GM12878 (cell line): ENCODE data around the gene NCBP2L. TPM values are rescaled to one million over a fixed set of nuclear protein-coding genes. Genes with fewer than 3 reads are reported as not detected.

Experiments used
- BCL11A ChIP-seq: IDR thresholded peaks from 2 replicates; pipeline ENCODE4 v1.6.1; 2011; ENCODE audit warnings: low read depth, low read length
- BCL3 ChIP-seq: IDR thresholded peaks from 2 replicates; pipeline ENCODE4 v1.6.1; 2011; ENCODE audit warnings: borderline replicate concordance, low read depth, mild to moderate bottlenecking, moderate library complexity, low read length; ENCODE audit not compliant: insufficient read depth, poor library complexity, severe bottlenecking
- BHLHE40 ChIP-seq, 2 experiments: fragments of 450-650 bp in 1 of 2; IDR thresholded peaks; 2 replicates each; pipeline ENCODE4 v1.6.1; 2011 to 2017; ENCODE audit warnings: low read depth in 2 of 2, borderline replicate concordance in 1 of 2, improper control_type of control experiment in 1 of 2, low read length in 1 of 2, mild to moderate bottlenecking in 1 of 2
- BMI1 ChIP-seq: fragments of 450-650 bp; IDR thresholded peaks from 2 replicates; pipeline ENCODE4 v1.6.1; 2016; ENCODE audit warnings: mild to moderate bottlenecking, moderate library complexity, borderline replicate concordance
- CHD2 ChIP-seq: IDR thresholded peaks from 2 replicates; pipeline ENCODE4 v1.6.1; 2011; ENCODE audit warnings: low read depth, low read length, improper control_type of control experiment, borderline replicate concordance
- CREM ChIP-seq: IDR thresholded peaks from 2 replicates; pipeline ENCODE4 v1.6.1; 2014; ENCODE audit warnings: antibody characterized with exemption, low read depth
- DPF2 ChIP-seq: fragments of 450-650 bp; IDR thresholded peaks from 2 replicates; pipeline ENCODE4 v1.6.1; 2017; ENCODE audit warnings: mild to moderate bottlenecking
- EED ChIP-seq: sonication (generic); IDR thresholded peaks from 2 replicates; pipeline ENCODE4 v1.6.1; 2016; ENCODE audit warnings: antibody characterized with exemption, low read depth
- GATAD2B ChIP-seq: fragments of 450-650 bp; conservative IDR thresholded peaks from 2 replicates; pipeline ENCODE4 v1.6.1; 2017; ENCODE audit warnings: low read depth, mild to moderate bottlenecking, moderate library complexity
- HDAC2 ChIP-seq: fragments of 200-600 bp; sonication (generic); IDR thresholded peaks from 2 replicates; pipeline ENCODE4 v1.6.1; 2017
- IKZF2 ChIP-seq, 2 experiments: fragments of 450-650 bp; IDR thresholded peaks; 2 replicates each; pipeline ENCODE4 v1.6.1; 2017; ENCODE audit warnings: mild to moderate bottlenecking in 2 of 2, moderate library complexity in 2 of 2
- KAT2A ChIP-seq: conservative IDR thresholded peaks from 2 replicates; pipeline ENCODE4 v1.6.1; 2011; ENCODE audit warnings: low read depth, low read length; ENCODE audit not compliant: control insufficient read depth
- MEF2A ChIP-seq: IDR thresholded peaks from 2 replicates; pipeline ENCODE4 v1.6.1; 2011; ENCODE audit warnings: low read depth, mild to moderate bottlenecking, low read length, moderate library complexity; ENCODE audit not compliant: insufficient read depth
- MEF2B ChIP-seq: fragments of 450-650 bp; IDR thresholded peaks from 2 replicates; pipeline ENCODE4 v1.6.1; 2018; ENCODE audit warnings: mild to moderate bottlenecking, moderate library complexity; ENCODE audit not compliant: partially characterized antibody, poor library complexity, severe bottlenecking
- MXI1 ChIP-seq: fragments of 150-350 bp; IDR thresholded peaks from 2 replicates; pipeline ENCODE4 v1.6.1; 2011; ENCODE audit warnings: low read depth, mild to moderate bottlenecking, inconsistent platforms, low read length, improper control_type of control experiment
- NFYB ChIP-seq: IDR thresholded peaks from 2 replicates; pipeline ENCODE4 v1.6.1; 2011; ENCODE audit warnings: low read depth, mild to moderate bottlenecking, low read length, improper control_type of control experiment, moderate library complexity; ENCODE audit not compliant: insufficient read depth
- NR2C2 ChIP-seq: IDR thresholded peaks from 2 replicates; pipeline ENCODE4 v1.6.1; 2011; ENCODE audit warnings: borderline replicate concordance, low read depth; ENCODE audit not compliant: control insufficient read depth, insufficient read length
- RCOR1 ChIP-seq: conservative IDR thresholded peaks from 2 replicates; pipeline ENCODE4 v1.6.1; 2012; ENCODE audit warnings: low read depth, low read length, improper control_type of control experiment
- SMARCA5 ChIP-seq: fragments of 450-650 bp; IDR thresholded peaks from 2 replicates; pipeline ENCODE4 v1.6.1; 2017; ENCODE audit warnings: mild to moderate bottlenecking
- TCF12 ChIP-seq: IDR thresholded peaks from 2 replicates; pipeline ENCODE4 v1.6.1; 2011; ENCODE audit warnings: low read depth, mild to moderate bottlenecking, low read length
- WRNIP1 ChIP-seq: IDR thresholded peaks from 2 replicates; pipeline ENCODE4 v1.6.1; 2011; ENCODE audit warnings: low read depth, low read length, improper control_type of control experiment, borderline replicate concordance
- polyA plus RNA-seq, 11 experiments: library from polyadenylated mRNA; depleted of rRNA in 4 of 11; unstranded in 6 of 11; stranded (reverse) in 5 of 11; fragments of >200 nt; fragmentation: Nextera tagmentation in 4 of 11; fragmentation: Illumina TruSeq in 1 of 11; extraction: Ambion mirVana in 4 of 11; extraction: Trizol in 1 of 11; gene quantifications; 1 replicate in 1 of 11; 2 replicates in 10 of 11; pipeline versions ENCODE4 v1.2.1 to v1.2.3, GENCODE V29; 2011 to 2016; ENCODE audit warnings: inconsistent platforms in 2 of 11, missing spikeins in 2 of 11, low read depth in 1 of 11
- total RNA-seq, 4 experiments: library from RNA; depleted of rRNA in 3 of 4; stranded (reverse); fragments of >200 nt in 3 of 4; fragmentation: Illumina TruSeq in 1 of 4; extraction: Trizol in 1 of 4; gene quantifications; 2 replicates each; pipeline versions ENCODE4 v1.2.1 to v1.2.3, GENCODE V29; 2013 to 2021
- TF ChIP-seq, protein P1 (sequence below): fragments of 450-650 bp; IDR thresholded peaks from 2 replicates; pipeline ENCODE4 v1.6.1; 2017; ENCODE audit warnings: antibody characterized with exemption, mild to moderate bottlenecking, moderate library complexity
- TF ChIP-seq, protein P2 (sequence below): fragments of 450-650 bp; formaldehyde crosslinking; IDR thresholded peaks from 2 replicates; pipeline ENCODE4 v1.4.0; 2020; ENCODE audit warnings: mild to moderate bottlenecking, moderate library complexity

The NCBP2L gene
- total and polyA plus RNA-seq, 10 of the 15 experiments (the other 5 are each of a cell fraction or from before 2014, with no cell fraction given) = not detected

- TF ChIP-seq, protein P1, sequence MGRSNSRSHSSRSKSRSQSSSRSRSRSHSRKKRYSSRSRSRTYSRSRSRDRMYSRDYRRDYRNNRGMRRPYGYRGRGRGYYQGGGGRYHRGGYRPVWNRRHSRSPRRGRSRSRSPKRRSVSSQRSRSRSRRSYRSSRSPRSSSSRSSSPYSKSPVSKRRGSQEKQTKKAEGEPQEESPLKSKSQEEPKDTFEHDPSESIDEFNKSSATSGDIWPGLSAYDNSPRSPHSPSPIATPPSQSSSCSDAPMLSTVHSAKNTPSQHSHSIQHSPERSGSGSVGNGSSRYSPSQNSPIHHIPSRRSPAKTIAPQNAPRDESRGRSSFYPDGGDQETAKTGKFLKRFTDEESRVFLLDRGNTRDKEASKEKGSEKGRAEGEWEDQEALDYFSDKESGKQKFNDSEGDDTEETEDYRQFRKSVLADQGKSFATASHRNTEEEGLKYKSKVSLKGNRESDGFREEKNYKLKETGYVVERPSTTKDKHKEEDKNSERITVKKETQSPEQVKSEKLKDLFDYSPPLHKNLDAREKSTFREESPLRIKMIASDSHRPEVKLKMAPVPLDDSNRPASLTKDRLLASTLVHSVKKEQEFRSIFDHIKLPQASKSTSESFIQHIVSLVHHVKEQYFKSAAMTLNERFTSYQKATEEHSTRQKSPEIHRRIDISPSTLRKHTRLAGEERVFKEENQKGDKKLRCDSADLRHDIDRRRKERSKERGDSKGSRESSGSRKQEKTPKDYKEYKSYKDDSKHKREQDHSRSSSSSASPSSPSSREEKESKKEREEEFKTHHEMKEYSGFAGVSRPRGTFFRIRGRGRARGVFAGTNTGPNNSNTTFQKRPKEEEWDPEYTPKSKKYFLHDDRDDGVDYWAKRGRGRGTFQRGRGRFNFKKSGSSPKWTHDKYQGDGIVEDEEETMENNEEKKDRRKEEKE = no peak
- TF ChIP-seq BCL3 (no peak), RCOR1 (no peak), WRNIP1 (no peak), MXI1 (no peak), NFYB (no peak), TCF12 (peak; percentile 25; the same call in 1 of the 2 replicates), NR2C2 (no peak), HDAC2 (no peak), GATAD2B (peak; percentile 77), SMARCA5 (peak; percentile 61), DPF2 (peak; percentile 82), EED (no peak), BCL11A (0 out of 2 replicates have a peak, but pooled peaks have one; percentile 26), MEF2A (no peak), IKZF2 (IDR thresholded peaks at IDR 0.05) (peak; percentile 89 to 91), KAT2A (no peak), CHD2 (no peak), BHLHE40 (IDR thresholded peaks at IDR 0.05; ENCODE audit: borderline replicate concordance in 1 of 2, low read depth in 2 of 2, low read length in 1 of 2) (peak in 1 of 2 experiments; percentile 31; a peak in 1 of 4 replicates), CREM (no peak), MEF2B (peak; percentile 83), BMI1 (peak; percentile 42; the same call in 1 of the 2 replicates)
- TF ChIP-seq, protein P2, sequence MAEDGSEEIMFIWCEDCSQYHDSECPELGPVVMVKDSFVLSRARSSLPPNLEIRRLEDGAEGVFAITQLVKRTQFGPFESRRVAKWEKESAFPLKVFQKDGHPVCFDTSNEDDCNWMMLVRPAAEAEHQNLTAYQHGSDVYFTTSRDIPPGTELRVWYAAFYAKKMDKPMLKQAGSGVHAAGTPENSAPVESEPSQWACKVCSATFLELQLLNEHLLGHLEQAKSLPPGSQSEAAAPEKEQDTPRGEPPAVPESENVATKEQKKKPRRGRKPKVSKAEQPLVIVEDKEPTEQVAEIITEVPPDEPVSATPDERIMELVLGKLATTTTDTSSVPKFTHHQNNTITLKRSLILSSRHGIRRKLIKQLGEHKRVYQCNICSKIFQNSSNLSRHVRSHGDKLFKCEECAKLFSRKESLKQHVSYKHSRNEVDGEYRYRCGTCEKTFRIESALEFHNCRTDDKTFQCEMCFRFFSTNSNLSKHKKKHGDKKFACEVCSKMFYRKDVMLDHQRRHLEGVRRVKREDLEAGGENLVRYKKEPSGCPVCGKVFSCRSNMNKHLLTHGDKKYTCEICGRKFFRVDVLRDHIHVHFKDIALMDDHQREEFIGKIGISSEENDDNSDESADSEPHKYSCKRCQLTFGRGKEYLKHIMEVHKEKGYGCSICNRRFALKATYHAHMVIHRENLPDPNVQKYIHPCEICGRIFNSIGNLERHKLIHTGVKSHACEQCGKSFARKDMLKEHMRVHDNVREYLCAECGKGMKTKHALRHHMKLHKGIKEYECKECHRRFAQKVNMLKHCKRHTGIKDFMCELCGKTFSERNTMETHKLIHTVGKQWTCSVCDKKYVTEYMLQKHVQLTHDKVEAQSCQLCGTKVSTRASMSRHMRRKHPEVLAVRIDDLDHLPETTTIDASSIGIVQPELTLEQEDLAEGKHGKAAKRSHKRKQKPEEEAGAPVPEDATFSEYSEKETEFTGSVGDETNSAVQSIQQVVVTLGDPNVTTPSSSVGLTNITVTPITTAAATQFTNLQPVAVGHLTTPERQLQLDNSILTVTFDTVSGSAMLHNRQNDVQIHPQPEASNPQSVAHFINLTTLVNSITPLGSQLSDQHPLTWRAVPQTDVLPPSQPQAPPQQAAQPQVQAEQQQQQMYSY = no peak
Observed at GRCh38 chrX:107729558-107730297, 47.8 kb upstream of the NCBP2L start (continued).
